ENCODE data around the gene SRPK1.
A peak's percentile ranks its signal among the peaks of the same experiment; 100 is the strongest.
"Not testable (repeated sequence)": the region's sequence is repeated elsewhere in the genome, so short reads cannot be mapped to it uniquely, and the experiment has no call there.

SRPK1 gene

DNA sequence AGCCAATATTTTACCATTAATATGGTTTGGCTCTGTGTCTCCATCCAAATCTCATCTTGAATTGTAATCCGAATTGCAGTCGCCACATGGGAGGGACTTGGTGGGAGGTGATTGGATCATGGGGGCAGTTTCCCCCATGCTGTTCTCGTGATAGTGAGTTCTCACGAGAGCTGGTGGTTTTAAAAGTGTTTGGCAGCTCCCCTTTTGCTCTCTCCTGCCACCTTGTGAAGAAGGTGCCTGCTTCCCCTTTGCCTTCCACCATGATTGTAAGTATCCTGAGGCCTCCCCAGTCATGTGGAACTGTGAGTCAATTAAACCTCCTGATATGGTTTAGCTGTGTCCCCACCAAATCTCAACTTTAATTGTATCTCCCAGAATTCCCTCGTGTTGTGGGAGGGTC is 18.4 kb upstream of the SRPK1 start:
- H3K4me2 ChIP-seq (ENCODE audit: low read length); H2BK5ac ChIP-seq (ENCODE audit: low read length); H3K56ac ChIP-seq (ENCODE audit: low read length); H3K79me1 ChIP-seq (ENCODE audit: low read length); H3K27me3 ChIP-seq (ENCODE audit: insufficient read depth, low read length, poor library complexity); H2BK120ac ChIP-seq (ENCODE audit: low read depth, low read length); H3K4me3 ChIP-seq (ENCODE audit: low read length); H3K23ac ChIP-seq (ENCODE audit: low read length); H3K9ac ChIP-seq (ENCODE audit: low read length); H4K5ac ChIP-seq (ENCODE audit: low read length); H3K36me3 ChIP-seq (ENCODE audit: control insufficient read depth, insufficient read depth, low read length); H4K8ac ChIP-seq (ENCODE audit: low read depth, low read length); H2BK15ac ChIP-seq (replicated peaks; ENCODE audit: low read depth); H3K27ac ChIP-seq (ENCODE audit: low read depth, low read length); H3K4me1 ChIP-seq (ENCODE audit: control insufficient read depth, low read depth, low read length); H2AK5ac ChIP-seq (ENCODE audit: low read length); H3K4ac ChIP-seq (ENCODE audit: low read depth, low read length); H3K18ac ChIP-seq (ENCODE audit: low read length); DNase-seq; H3K79me2 ChIP-seq (ENCODE audit: control insufficient read depth, insufficient read depth, low read length): not testable (repeated sequence)
- no CpG with 5 or more reads among the region's 5 CpGs for WGBS (ENCODE audit: extremely low coverage, insufficient coverage, low lambda C conversion rate)

GRCh38 chr6:35936681-35937359 is 15.9 kb upstream of the SRPK1 start:
- no peak overlapping the region for H3K4me2 ChIP-seq (ENCODE audit: low read length)
- no peaks in the 10 kb centered on the region for H3K27me3 ChIP-seq (ENCODE audit: insufficient read depth, low read length, poor library complexity)
- H2BK15ac ChIP-seq (replicated peaks; ENCODE audit: low read depth), result no peak overlapping the region
- no peak overlapping the region for H3K56ac ChIP-seq (ENCODE audit: low read length)
- H3K18ac ChIP-seq (ENCODE audit: low read length), result no peak overlapping the region
- H3K79me1 ChIP-seq (ENCODE audit: low read length), result no peaks in the 10 kb centered on the region
- H3K23ac ChIP-seq (ENCODE audit: low read length), result no peak overlapping the region
- no peaks in the 10 kb centered on the region for H3K79me2 ChIP-seq (ENCODE audit: control insufficient read depth, insufficient read depth, low read length)
- H4K5ac ChIP-seq (ENCODE audit: low read length), result no peak overlapping the region
- no peak overlapping the region for H2BK120ac ChIP-seq (ENCODE audit: low read depth, low read length)
- no peak overlapping the region for H3K4ac ChIP-seq (ENCODE audit: low read depth, low read length)
- no peaks in the 10 kb centered on the region for H3K4me1 ChIP-seq (ENCODE audit: control insufficient read depth, low read depth, low read length)
- no peak overlapping the region for H3K27ac ChIP-seq (ENCODE audit: low read depth, low read length)
- WGBS (ENCODE audit: extremely low coverage, insufficient coverage, low lambda C conversion rate), result no CpG with 5 or more reads among the region's 1 CpG
- no peak overlapping the region for H2BK5ac ChIP-seq (ENCODE audit: low read length)
- H4K8ac ChIP-seq (ENCODE audit: low read depth, low read length), result no peak overlapping the region
- no peak overlapping the region for H3K9ac ChIP-seq (ENCODE audit: low read length)
- DNase-seq, result no peak
- H3K4me3 ChIP-seq (ENCODE audit: low read length), result no peak overlapping the region
- H2AK5ac ChIP-seq (ENCODE audit: low read length), result no peak overlapping the region
- H3K36me3 ChIP-seq (ENCODE audit: control insufficient read depth, insufficient read depth, low read length), result no peaks in the 10 kb centered on the region

DNA sequence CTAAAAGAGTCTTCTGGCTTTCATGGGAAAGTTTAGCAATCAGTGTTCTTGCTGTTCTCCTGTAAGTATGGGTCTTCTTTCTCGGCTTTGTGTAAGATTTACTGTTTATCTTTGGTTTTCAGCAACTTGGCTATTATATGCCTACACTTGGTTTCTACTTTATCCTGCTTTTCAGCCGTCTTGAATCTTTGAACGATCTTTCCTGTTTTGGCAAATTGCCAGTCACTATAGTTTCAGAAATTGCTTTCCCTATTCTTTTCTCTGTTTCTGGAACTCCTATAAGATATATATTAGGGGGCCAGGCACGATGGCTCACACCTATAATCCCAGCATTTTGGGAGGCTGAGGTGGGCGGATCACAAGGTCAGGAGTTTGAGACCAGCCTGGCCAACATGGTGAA is 14.6 kb upstream of the SRPK1 start:
- no peaks in the 10 kb centered on the region for H3K79me2 ChIP-seq (ENCODE audit: control insufficient read depth, insufficient read depth, low read length)
- H3K27me3 ChIP-seq (ENCODE audit: insufficient read depth, low read length, poor library complexity), result no peaks in the 10 kb centered on the region
- DNase-seq, result no peak
- no peak overlapping the region for H2BK5ac ChIP-seq (ENCODE audit: low read length)
- H3K4ac ChIP-seq (ENCODE audit: low read depth, low read length), result no peak overlapping the region
- no peak overlapping the region for H2AK5ac ChIP-seq (ENCODE audit: low read length)
- H4K8ac ChIP-seq (ENCODE audit: low read depth, low read length), result no peak overlapping the region
- H3K4me3 ChIP-seq (ENCODE audit: low read length), result no peak overlapping the region
- H3K9ac ChIP-seq (ENCODE audit: low read length), result no peak overlapping the region
- H3K27ac ChIP-seq (ENCODE audit: low read depth, low read length), result no peak overlapping the region
- H3K56ac ChIP-seq (ENCODE audit: low read length), result no peak overlapping the region
- H4K5ac ChIP-seq (ENCODE audit: low read length), result no peak overlapping the region
- no peaks in the 10 kb centered on the region for H3K36me3 ChIP-seq (ENCODE audit: control insufficient read depth, insufficient read depth, low read length)
- no peak overlapping the region for H3K4me2 ChIP-seq (ENCODE audit: low read length)
- H3K79me1 ChIP-seq (ENCODE audit: low read length), result no peaks in the 10 kb centered on the region
- H2BK15ac ChIP-seq (replicated peaks; ENCODE audit: low read depth), result no peak overlapping the region
- no peak overlapping the region for H2BK120ac ChIP-seq (ENCODE audit: low read depth, low read length)
- no peak overlapping the region for H3K23ac ChIP-seq (ENCODE audit: low read length)
- WGBS (ENCODE audit: extremely low coverage, insufficient coverage, low lambda C conversion rate), result no CpG with 5 or more reads among the region's 5 CpGs
- no peaks in the 10 kb centered on the region for H3K4me1 ChIP-seq (ENCODE audit: control insufficient read depth, low read depth, low read length)
- no peak overlapping the region for H3K18ac ChIP-seq (ENCODE audit: low read length)

- Histone ChIP-seq H3K4me1 (ENCODE audit: control insufficient read depth, low read depth, low read length) (no peaks in the 10 kb centered on the region), H3K9ac (ENCODE audit: low read length) (no peak overlapping the region)
These were observed 12.9 kb upstream of the SRPK1 start for GRCh38 chr6:35933844-35934243.

GRCh38 chr6:35931873-35932272 is 11.0 kb upstream of the SRPK1 start:
- H3K79me2 ChIP-seq (ENCODE audit: control insufficient read depth, insufficient read depth, low read length); H4K8ac ChIP-seq (ENCODE audit: low read depth, low read length); H3K18ac ChIP-seq (ENCODE audit: low read length); H3K23ac ChIP-seq (ENCODE audit: low read length); H4K5ac ChIP-seq (ENCODE audit: low read length); H3K4me1 ChIP-seq (ENCODE audit: control insufficient read depth, low read depth, low read length); H3K36me3 ChIP-seq (ENCODE audit: control insufficient read depth, insufficient read depth, low read length); H2AK5ac ChIP-seq (ENCODE audit: low read length); H3K27ac ChIP-seq (ENCODE audit: low read depth, low read length); H3K9ac ChIP-seq (ENCODE audit: low read length); H2BK5ac ChIP-seq (ENCODE audit: low read length); H2BK120ac ChIP-seq (ENCODE audit: low read depth, low read length); H3K27me3 ChIP-seq (ENCODE audit: insufficient read depth, low read length, poor library complexity); H3K4me2 ChIP-seq (ENCODE audit: low read length); H3K4ac ChIP-seq (ENCODE audit: low read depth, low read length); H3K79me1 ChIP-seq (ENCODE audit: low read length); H3K56ac ChIP-seq (ENCODE audit: low read length); H2BK15ac ChIP-seq (replicated peaks; ENCODE audit: low read depth); H3K4me3 ChIP-seq (ENCODE audit: low read length); DNase-seq: not testable (repeated sequence)
- WGBS (ENCODE audit: extremely low coverage, insufficient coverage, low lambda C conversion rate), result no CpG with 5 or more reads among the region's 10 CpGs

More at GRCh38 chr6:35933844-35934243, 12.9 kb upstream of the SRPK1 start:
- Histone ChIP-seq H3K4ac (ENCODE audit: low read depth, low read length) (no peak overlapping the region), H3K4me2 (ENCODE audit: low read length) (no peak overlapping the region), H3K27me3 (ENCODE audit: insufficient read depth, low read length, poor library complexity) (no peaks in the 10 kb centered on the region), H3K18ac (ENCODE audit: low read length) (no peak overlapping the region), H2BK120ac (ENCODE audit: low read depth, low read length) (no peak overlapping the region), H4K5ac (ENCODE audit: low read length) (no peak overlapping the region), H3K79me1 (ENCODE audit: low read length) (no peaks in the 10 kb centered on the region), H2BK5ac (ENCODE audit: low read length) (no peak overlapping the region), H3K27ac (ENCODE audit: low read depth, low read length) (no peak overlapping the region), H3K36me3 (ENCODE audit: control insufficient read depth, insufficient read depth, low read length) (no peaks in the 10 kb centered on the region), H2AK5ac (ENCODE audit: low read length) (no peak overlapping the region), H3K79me2 (ENCODE audit: control insufficient read depth, insufficient read depth, low read length) (no peaks in the 10 kb centered on the region), H3K56ac (ENCODE audit: low read length) (no peak overlapping the region), H3K4me3 (ENCODE audit: low read length) (no peak overlapping the region), H4K8ac (ENCODE audit: low read depth, low read length) (no peak overlapping the region), H3K23ac (ENCODE audit: low read length) (no peak overlapping the region), H2BK15ac (replicated peaks; ENCODE audit: low read depth) (no peak overlapping the region)
- WGBS (ENCODE audit: extremely low coverage, insufficient coverage, low lambda C conversion rate), result no CpG with 5 or more reads among the region's 2 CpGs
- no peak for DNase-seq

GRCh38 chr6:35931120-35931561 is 10.2 kb upstream of the SRPK1 start:
- peak overlapping the region; percentile 84 for H3K56ac ChIP-seq (ENCODE audit: low read length)
- H3K4me3 ChIP-seq (ENCODE audit: low read length), result no peak overlapping the region
- peak; percentile 61 for DNase-seq

More at GRCh38 chr6:35931120-35931561, 10.2 kb upstream of the SRPK1 start:
- Histone ChIP-seq H3K79me1 (ENCODE audit: low read length) (no peaks in the 10 kb centered on the region), H2BK120ac (ENCODE audit: low read depth, low read length) (no peak overlapping the region), H3K36me3 (ENCODE audit: control insufficient read depth, insufficient read depth, low read length) (no peaks in the 10 kb centered on the region), H4K8ac (ENCODE audit: low read depth, low read length) (no peak overlapping the region), H3K27ac (ENCODE audit: low read depth, low read length) (no peak overlapping the region), H3K79me2 (ENCODE audit: control insufficient read depth, insufficient read depth, low read length) (no peaks in the 10 kb centered on the region), H2BK5ac (ENCODE audit: low read length) (no peak overlapping the region), H3K27me3 (ENCODE audit: insufficient read depth, low read length, poor library complexity) (no peaks in the 10 kb centered on the region), H3K23ac (ENCODE audit: low read length) (no peak overlapping the region), H2BK15ac (replicated peaks; ENCODE audit: low read depth) (no peak overlapping the region), H3K4me1 (ENCODE audit: control insufficient read depth, low read depth, low read length) (no peaks in the 10 kb centered on the region), H2AK5ac (ENCODE audit: low read length) (no peak overlapping the region), H3K9ac (ENCODE audit: low read length) (peak overlapping the region; percentile 56), H3K18ac (ENCODE audit: low read length) (no peak overlapping the region), H4K5ac (ENCODE audit: low read length) (no peak overlapping the region), H3K4me2 (ENCODE audit: low read length) (peak overlapping the region; percentile 4), H3K4ac (ENCODE audit: low read depth, low read length) (no peak overlapping the region)
- WGBS (ENCODE audit: extremely low coverage, insufficient coverage, low lambda C conversion rate), result no CpG with 5 or more reads among the region's 30 CpGs

All from mesendoderm (in vitro differentiated cells).